AG09309 (cell line): ENCODE measurements around the gene CTDNEP1.

Experiments used
- DNase-seq: peaks from one replicate; pipeline ENCODE4 v3.0.0-alpha.2; 2010; ENCODE audit warnings: low read depth
- H3K4me3 ChIP-seq: 2 replicates; pipeline ENCODE4 v1.5.1; 2011; ENCODE audit warnings: mild to moderate bottlenecking, low read depth, low read length, moderate library complexity; ENCODE audit not compliant: control insufficient read depth
- TF ChIP-seq, protein P1 (sequence below): IDR thresholded peaks from 2 replicates; pipeline ENCODE4 v1.5.1; 2011; ENCODE audit warnings: mild to moderate bottlenecking, low read depth, low read length, inconsistent platforms; ENCODE audit not compliant: insufficient read depth, control insufficient read depth; ENCODE audit errors: missing control alignments

Gene CTDNEP1

GRCh38 chr17:7215136-7215638 lies 36.3 kb downstream of the CTDNEP1 start:
- H3K4me3 ChIP-seq = peak overlapping the region; percentile 65
- TF ChIP-seq, protein P1, sequence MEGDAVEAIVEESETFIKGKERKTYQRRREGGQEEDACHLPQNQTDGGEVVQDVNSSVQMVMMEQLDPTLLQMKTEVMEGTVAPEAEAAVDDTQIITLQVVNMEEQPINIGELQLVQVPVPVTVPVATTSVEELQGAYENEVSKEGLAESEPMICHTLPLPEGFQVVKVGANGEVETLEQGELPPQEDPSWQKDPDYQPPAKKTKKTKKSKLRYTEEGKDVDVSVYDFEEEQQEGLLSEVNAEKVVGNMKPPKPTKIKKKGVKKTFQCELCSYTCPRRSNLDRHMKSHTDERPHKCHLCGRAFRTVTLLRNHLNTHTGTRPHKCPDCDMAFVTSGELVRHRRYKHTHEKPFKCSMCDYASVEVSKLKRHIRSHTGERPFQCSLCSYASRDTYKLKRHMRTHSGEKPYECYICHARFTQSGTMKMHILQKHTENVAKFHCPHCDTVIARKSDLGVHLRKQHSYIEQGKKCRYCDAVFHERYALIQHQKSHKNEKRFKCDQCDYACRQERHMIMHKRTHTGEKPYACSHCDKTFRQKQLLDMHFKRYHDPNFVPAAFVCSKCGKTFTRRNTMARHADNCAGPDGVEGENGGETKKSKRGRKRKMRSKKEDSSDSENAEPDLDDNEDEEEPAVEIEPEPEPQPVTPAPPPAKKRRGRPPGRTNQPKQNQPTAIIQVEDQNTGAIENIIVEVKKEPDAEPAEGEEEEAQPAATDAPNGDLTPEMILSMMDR = no peak
- DNase-seq = no peak

GRCh38 chr17:7214300-7215135 lies 37.0 kb downstream of the CTDNEP1 start:
- DNase-seq = peak; percentile 84
- TF ChIP-seq, protein P1 = peak; percentile 70
- peak overlapping the region; percentile 65 for H3K4me3 ChIP-seq

- DNase-seq = no peak
- TF ChIP-seq, protein P1 = peak; percentile 36
- peak overlapping the region; percentile 65 for H3K4me3 ChIP-seq
These were observed 37.6 kb downstream of the CTDNEP1 start for GRCh38 chr17:7213895-7214299.

DNA sequence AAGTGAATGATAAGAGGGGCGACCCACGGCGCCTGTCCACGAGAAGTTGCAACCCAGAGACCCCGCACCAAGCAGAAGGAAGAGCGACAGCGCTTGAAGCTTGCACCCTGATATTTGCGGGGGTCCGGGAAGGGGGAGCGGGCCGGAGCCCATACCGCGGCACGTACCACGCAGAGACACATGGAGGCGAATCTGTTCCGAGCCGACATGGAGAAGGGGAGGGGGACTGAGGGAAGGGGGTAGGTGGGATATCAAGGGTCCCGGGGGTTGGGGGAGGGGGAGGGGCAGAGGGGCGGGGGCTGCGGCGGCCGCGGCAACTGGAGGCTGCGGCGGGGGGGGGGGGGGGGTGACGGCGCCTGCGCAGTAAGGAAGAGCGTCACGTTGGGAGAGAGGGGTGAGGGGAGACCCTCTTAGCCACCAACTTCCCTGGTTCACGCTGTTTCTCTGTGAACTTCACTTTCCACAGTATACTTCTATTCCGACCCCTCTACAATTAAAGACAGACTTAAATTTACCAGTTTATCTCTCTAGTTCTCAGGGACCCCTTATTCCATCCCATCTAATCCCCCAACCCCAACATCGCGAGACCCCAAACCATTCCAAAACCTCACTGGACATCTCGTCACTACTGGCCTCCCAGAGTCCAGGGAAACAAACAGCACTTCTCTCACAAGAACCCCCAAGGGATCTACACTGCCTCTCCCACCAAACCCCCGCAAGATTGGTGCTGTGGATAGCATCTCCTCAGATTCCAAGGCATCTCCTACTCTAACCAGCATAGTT lies 39.9 kb downstream of the CTDNEP1 start:
- no peak overlapping the region for H3K4me3 ChIP-seq
- no peak for DNase-seq
- TF ChIP-seq, protein P1 = no peak

GRCh38 chr17:7208754-7209460 lies 42.6 kb downstream of the CTDNEP1 start:
- DNase-seq = no peak
- TF ChIP-seq, protein P1 = no peak
- H3K4me3 ChIP-seq = no peak overlapping the region

- H3K4me3 ChIP-seq = no peak overlapping the region
- DNase-seq = no peak
- TF ChIP-seq, protein P1 = no peak
These were observed 43.4 kb downstream of the CTDNEP1 start for GRCh38 chr17:7208027-7208571.
